Activated CD8-positive, alpha-beta memory T cell treated with anti-CD3 and anti-CD28 coated beads, Interleukin-2, amount 50 U/mL, for 24 hours (primary cell): ENCODE measurements around the gene RASGRP1.
"Not testable (repeated sequence)": the region's sequence is repeated elsewhere in the genome, so short reads cannot be mapped to it uniquely, and the experiment has no call there.

ENCODE experiments used
- DNase-seq: peaks from one replicate; pipeline ENCODE4 v3.0.0-alpha.2; 2020; ENCODE audit errors: extremely low read depth

Gene RASGRP1

DNA sequence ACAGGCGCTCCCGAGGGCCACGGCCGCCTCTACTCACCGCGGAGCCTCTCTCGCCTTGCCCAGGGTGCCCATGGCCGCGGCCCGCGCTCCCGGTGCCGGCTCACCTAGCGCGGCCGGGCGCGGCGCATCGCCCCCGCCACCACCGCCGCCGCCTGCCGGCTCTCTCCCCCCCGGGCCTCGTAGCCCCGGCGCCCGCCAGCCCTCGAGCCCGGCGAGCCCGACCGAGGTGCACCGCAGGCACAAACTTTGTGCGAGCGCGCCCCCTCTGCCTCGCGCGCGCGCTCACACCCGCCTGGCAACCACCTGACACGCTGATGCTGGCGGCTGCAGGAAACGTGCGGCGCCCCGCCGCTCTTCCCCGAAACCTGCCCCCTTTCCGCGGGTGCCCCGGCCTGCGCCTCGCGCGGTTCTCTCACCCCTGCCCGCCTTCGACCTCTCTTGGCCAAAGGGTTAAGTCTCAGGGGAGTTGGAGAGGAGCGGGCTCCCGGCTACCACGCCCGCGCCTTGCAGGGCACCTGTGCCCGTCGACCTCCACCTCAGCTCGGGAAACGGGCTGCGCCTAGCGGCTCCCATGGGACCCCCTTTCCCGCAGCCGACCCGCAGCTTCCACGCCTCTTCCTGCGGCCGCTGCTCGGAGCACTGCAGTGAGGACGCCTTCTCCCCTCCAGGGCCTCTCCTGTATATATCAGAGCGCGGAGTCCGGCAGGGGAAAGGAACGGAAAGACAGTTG lies at the start of gene RASGRP1:
RASGRP1 (minus strand) TSS at position 258 of the 730 bp plus-strand sequence; CDS start at position 72, 186 bp downstream.
- peak; percentile 46 for DNase-seq

DNA sequence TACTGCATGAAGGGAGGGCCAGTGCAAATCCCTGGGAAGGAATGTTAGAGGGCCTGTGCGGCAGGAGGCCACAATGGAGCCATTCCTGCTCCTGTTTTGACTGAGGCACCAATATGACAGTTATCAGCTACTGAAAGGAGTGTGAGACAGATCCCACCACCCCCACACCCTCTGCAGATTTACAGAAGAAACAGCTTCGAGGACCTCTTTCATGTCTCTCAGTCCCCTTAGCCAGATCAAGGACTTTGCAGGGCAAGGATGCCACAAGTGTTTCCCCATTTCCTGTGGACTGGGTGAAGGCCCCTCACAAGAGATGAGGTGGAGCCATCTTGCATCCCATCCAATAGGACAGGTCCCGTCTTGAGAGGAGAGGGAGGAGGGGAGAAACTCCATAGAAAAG lies 48.5 kb upstream of the RASGRP1 start:
- no peak for DNase-seq

DNA sequence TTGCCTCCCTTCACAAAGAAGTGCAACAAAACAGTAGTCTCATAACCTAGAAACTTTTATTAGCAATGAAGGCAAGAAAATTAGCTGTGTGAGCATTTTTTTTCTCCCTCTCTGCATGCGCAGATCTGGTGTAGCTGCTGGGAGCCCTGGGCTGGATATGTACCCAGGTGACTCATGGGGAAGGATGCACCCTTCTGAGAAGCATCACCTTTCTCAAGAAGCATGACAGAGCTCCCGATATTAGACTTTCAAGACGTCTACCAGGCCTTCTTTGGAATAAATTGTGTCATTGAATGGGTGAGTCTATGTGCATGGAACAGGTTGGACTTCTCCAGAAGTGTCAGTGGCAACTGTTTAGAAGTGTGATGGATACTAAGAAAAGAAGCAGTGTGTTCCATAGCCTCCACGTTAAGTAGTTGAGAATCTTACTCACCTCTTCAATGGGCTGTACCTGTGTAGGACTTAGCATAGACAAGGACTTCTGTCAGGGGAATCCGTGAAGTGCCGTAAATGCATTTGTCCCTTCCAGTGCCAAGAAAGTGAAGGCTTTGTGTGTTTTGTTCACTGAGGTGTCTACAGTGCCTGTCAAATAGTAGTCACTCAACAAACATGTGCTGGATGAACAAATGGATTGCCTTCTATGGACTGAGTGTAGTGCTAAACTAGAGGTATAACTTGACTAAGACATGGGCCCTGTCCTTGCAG lies 47.7 kb upstream of the RASGRP1 start:
- DNase-seq, result peak; percentile 25

DNA sequence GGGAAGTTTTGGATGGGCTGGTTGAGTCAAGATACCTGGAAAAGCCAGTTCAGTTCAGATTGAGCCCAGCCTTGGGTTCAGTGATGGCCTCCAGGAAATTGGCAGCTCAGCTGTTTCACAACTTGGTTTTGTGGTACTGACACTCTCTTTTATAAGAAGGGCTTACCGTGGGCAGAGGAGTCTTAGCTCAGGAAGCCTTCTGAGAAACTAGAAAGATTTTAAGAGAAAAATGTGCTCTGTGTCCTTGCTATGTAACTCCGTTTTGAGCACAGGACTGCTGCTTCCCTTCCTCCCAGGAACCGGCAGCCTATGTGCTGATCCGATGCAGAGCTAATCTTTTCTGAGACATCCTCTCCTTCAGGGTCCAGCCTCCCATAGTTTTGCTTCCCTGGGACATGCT lies 46.6 kb upstream of the RASGRP1 start:
- peak; percentile 38 for DNase-seq

DNA sequence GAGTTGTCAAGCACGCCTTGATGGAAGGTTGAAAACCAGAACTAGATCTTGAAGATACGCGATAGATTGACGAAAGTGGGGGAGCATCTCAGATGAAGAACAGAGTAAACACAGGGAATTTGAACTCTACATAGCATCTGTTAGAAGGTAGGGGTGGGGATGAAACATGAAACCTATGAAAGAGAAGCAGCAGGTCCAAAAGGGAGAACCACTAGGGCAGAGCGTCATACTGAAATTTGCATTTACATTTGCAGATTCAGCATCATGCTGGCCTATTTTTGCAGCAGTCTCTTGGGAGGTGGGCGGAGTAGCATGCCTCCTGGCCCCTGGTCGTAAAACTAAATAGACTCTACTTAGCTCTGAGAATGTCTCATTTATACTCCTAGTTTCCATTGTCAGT lies 46.1 kb upstream of the RASGRP1 start:
- no peak for DNase-seq

DNA sequence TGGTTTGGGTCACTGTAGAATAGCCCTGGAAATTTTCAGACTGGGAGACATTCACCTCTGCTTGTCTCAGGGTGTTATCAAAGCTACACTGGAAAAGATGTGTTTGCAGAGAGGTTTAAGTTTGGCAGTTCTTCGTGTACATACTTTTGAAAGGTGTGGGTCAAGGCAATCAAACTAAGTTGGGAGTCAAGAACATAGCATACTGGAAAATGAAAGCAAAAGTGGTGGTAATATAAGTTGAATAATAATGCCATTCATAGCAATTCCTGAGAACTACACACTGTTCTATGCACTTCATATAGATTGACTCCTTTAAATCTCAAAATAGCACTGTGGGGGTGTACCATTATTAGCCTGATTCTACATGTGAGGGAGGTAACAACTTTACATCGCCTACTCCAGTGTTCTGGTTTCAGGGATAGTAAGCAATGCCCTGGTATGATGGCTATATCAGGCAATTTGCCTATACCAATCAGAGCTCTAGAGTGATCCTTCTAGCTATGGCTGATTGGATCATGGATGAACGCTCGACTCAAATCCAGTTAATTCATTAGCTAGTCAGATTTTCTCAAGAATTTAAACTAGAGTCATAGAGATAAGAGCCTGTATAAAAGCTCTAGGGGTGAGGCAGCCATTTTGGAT lies 44.6 kb upstream of the RASGRP1 start:
- DNase-seq, result no peak

DNA sequence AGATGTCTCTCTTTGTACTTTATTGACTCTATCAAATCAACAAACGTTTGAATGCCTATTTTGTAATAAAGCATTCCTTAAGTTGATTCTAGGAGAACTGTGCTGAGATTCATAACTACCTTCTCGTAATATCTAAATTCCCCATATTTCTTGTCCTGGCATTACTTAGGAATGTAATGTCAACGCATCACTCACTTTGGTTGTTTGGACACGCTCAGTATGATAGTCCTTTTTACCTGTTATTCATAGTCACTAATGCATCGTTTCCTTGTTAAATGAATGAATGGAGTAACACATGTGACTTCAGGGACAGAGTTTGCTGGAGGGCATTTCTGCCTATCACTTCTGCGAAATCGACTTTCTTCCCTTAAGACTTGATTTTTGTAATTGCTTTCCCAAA lies 44.1 kb upstream of the RASGRP1 start:
- DNase-seq, result no peak

DNA sequence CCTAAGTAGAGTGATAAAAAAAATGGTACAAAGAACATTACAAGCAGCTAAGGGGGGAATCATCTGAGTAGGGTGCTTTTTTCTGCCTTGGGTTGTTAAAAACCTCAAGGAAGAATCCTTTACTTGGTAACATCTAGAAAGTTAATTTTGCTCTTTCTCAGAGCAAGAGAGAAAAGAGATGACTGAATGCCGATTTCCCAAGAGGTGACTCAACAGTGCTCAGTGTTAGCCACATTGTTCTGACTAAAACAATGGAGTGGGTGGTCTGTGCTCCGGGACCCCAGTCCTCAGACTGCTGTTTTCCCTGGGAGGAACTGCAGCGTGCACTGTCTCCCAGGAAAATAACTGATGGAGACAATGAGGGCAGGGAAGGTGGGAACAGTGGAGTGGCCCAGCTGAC lies 41.1 kb upstream of the RASGRP1 start:
- no peak for DNase-seq

DNA sequence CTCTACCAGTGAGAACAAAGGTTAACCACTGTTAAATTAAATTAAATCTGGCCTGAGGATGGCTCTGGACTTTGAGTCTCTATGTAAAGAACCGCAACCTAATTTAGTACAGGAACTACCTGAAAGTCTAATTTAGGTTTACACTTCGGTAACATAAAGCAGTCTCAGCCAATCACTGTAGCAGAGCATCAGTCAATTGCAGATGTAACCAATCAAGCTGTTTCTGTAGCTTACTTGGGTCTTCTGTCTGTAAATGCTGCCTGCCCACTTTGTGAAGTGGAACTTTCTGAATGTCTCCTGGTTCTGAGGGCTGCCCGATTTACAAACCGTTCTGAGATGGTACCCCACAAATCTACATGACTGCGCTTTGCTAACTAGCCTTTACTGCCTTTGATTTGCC lies 39.1 kb upstream of the RASGRP1 start:
- no peak for DNase-seq

DNA sequence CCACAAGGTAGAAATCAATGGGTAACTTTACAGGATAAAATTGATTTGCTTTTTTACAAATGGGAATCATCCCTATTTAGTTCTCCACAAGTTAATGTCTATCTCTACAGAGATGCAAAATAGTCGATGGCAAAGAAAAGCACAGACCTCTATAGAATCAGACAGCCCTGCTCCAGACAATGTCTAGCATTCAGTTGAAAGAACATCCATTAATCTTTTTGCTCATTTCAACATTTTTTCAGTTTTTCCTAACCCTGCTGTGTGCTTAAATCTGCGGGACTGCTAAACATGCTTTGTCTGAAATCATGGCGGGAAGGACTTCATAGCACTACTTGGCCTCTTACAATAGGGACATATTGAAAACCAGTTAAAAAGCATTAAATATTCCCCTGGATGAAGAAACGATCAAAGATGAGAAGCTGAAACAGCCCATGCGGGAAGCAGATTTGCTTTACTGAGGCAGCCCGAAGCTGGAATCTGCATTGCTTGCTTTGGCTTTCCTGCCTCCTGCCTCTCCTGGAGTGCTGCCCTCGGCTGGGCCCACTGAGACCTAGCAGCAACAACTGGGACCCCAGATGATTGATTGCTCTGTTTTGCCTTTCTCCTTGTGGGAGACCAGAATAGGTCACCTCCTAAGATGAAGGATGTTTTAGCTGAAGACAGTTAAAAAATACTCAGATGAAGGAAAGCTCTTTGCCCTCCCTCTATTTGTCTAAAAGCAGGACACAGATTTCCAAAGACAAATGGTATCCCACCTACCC lies 38.5 kb upstream of the RASGRP1 start:
- no peak for DNase-seq

DNA sequence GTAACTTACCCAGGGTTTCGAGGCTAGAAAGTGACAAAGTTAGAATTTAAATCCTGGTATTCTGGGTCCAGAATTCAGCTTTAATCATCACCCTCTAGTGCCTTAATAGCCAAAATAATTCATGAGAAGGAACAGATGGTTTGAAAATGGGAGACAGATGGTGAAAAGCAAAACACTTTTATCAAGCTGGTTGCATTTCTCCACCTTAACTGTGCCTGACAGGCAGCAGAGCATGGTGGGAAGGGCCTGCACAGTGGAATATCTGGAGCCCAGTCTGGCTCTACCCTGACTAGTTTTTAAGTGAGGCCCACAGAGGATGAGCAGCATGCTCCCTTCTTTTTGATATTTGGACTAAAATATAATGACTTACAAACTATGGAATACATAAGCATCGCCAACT lies 35.6 kb upstream of the RASGRP1 start:
- DNase-seq, result no peak

DNA sequence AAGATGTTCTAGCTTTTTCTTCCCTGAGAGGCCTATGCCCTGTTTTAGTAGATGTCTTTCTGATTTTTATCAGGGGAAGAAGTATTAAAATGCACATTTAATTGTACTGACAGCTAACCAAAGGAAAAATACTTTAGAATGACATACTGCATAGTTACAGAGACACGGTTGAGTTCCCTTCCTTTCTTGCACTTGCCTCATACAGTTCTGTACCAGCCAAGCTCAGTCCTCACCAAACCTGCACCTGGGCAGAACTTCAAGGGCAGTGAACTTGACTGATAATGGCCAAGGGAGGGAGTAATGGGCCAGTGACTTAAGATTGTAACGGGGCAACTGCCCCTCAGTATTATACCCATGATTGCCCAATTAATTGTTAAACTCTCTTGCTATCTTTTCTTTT lies 34.1 kb upstream of the RASGRP1 start:
- no peak for DNase-seq

DNA sequence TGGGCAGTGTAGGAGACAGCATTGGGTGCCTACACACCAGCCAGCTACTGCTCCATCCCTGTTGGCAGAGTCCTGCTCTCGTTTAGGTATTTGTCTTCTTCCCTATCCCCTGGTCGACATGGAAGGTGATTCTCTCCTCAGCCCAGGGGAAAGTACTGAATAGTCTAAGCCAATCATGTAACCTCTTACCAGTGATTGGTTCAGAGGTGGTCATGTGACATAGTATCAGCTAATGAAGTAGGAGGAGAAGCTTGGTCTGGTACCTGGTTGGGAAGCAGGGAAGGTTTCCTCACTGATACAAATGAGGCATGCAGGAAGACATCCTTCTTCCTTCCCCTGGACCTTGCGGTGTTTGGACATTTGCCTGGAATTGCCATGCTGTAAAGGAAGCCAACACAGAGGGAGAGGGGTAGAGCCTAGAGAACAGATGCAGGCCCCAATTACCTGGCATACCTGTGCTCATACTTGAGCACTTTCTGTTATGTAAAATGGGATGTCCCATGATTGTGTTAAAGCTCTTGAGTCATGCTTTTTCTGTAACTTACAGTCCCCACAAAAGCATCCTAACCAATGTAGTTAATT lies 32.7 kb upstream of the RASGRP1 start:
- no peak for DNase-seq

DNA sequence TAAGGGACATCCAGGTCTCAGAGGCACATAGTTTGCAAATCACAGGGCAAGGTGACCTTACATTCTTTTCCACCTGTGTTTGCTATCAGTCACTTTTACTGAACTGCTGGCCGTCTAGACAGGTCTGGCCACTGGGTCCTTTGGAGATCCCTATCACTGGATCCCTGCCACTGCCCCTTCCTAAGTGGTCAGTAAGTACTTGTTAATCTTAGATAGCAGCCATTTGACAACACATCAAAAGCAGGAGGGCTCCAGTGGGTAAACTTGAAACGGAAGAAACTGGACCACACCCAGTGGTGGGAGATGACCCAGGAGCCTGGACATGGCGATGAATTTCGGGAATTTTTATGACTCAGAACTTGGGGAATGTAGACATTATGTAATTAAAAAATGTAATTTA lies 28.9 kb upstream of the RASGRP1 start:
- no peak for DNase-seq

DNA sequence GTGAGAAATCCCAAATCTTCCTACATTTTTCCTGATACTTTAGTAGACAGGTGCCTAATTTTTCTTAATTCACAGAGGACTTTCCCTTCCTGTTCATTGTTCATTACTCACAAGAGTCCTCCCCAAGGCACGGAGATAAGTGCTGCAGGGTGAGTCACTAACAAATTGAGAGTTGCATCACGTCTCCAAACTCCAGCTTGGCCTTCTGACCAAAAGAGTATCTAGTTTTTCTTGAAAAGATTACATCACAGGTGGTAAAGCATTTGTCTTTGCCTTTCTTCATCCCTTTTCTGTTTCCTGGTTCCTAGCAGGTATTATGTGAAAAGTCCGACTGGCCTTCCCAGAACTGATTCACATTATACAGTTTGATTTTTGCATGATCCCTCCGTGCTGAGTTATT lies 24.9 kb upstream of the RASGRP1 start:
- no peak for DNase-seq

DNA sequence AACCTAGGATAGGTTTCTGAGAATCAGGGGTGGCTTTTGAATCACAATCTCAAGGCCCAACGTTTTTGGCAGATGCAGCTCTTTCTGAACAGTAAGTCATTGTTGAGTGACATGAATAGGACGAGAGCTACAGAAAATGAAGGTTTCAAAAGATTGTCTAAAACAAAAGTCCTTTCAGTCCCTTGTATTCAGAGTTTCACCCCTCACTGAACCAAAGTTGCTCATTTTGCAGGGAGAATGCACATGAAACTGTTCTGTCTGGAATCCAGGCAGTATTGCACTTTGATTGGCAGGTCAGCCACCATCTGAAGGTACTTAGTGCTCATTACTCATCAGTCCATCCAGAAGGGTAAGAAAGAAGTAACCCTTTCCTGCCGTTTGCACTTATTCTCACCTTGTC lies 24.1 kb upstream of the RASGRP1 start:
- no peak for DNase-seq

DNA sequence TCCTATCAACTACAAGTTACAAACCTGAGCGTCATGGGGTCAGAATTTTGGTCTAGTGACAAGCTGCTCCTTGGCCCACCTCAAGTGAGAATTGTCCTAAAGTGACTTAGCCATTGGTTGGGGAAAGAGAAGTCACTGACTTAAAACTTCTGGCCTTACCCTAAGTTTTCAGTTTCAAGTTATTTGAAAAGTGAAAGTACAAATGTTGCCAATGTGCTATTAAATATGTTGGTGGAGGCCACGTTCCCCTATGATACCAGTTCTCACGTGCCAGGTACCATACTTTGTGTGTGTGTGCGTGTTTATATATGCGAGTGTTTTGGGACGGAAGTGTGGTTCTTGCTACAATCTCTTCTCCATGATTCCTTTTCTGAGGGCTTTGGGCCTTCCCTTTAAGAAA lies 22.6 kb upstream of the RASGRP1 start:
- no peak for DNase-seq

DNA sequence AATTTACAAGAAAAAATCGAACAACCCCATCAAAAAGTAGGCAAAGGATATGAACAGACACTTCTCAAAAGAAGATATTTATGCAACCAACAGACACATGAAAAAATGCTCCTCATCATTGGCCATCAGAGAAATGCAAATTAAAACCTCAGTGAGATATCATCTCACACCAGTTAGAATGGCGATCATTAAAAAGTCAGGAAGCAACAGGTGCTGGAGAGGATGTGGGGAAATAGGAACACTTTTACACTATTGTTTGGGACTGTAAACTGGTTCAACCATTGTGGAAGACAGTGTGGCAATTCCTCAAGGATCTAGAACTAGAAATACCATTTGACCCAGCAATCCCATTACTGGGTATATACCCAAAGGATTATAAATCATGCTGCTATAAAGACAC lies 21.4 kb upstream of the RASGRP1 start:
- DNase-seq, result not testable (repeated sequence)

DNA sequence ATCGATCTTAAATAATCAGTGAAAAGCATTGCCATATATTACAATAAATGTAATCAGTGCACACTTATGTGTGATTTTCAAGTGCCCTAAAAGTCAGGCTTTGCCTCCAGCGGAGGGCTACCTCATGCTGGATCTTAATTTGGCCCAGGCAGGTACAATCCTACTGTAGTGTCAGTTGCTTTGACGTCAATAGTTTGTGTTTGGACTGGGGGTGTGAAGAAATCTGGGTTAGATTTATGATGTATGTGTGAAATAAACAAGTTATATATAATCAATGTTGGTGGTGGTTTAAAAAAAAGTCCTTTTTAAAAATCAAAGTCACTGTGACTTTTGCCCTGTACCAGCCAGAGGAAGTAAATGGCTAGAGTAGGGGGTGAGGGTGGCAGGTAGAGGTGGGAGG lies 14.0 kb upstream of the RASGRP1 start:
- no peak for DNase-seq

DNA sequence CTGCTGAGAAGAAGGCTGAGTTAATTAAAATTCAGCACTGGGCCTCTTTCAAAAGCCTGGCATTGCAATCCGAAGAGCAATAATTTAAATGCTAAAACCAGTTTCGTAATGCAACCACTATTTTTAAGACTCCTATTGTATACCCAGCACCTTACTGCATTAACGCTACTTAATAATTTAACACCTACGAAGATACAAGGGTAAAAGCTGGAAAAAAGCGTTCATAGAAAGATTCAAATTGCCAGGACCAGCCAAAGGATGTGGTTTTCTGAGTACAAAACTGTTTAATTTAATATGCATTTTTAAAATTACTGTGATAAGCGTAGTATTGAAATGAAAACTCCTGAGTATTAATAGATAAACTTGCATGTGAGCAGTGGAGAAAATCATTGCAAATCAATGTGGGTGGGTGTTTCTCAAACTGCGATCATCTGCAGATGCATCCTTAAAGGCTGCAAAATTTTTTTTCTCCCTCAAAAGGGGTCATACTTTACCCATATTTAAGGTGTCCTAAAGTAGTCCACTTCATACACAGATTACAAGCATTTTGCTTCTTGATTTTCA lies 12.9 kb upstream of the RASGRP1 start:
- no peak for DNase-seq

DNA sequence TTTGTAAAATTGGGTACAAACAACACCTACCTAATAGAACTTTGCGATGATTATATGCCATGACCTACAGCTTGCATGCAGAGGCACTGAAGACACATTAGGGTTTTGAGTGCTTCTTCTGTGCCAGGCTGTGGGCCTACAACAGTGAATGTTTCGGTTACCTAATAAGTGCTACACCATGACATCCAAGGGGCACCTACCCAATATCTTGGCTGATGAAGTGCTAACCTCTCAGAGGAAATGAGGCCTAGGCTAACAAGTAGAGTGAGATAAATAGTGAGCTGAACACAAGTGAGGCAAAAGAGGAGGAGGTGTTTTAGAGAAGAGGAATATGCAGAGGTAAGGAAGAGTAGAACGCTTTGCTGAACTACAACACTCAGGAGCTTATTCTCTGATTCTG lies 12.2 kb upstream of the RASGRP1 start:
- no peak for DNase-seq

DNA sequence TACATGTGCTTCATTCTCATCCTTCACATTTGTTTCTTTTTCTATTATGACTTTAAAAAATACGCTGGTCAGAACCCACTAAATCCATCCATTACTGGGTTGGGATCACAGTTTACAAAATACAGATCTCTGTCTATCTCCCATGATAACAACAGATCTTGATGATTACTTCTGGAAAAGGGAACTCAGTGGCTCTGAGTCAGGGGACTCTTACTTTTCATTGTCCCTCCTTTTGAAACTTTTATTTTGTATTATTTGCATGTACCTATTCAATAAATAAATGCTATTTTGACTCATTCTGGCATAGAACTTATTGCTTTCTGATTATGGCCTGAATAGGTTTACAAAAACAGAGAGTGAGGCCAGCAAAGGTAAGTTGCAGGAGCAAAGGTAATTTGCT lies 11.6 kb upstream of the RASGRP1 start:
- DNase-seq, result no peak
